Mesenchymal stem cell (in vitro differentiated cells and primary cell): ENCODE results near the gene CYSTM1.

Source experiments
- DNase-seq: peaks from one replicate; pipeline ENCODE4 v3.0.0-alpha.2; 2013
- H2AFZ ChIP-seq: one replicate; pipeline ENCODE4 v1.6.1; 2013; ENCODE audit warnings: low read depth, mild to moderate bottlenecking, control low read depth, inconsistent platforms, low read length, moderate library complexity
- H2AK5ac ChIP-seq: 2 replicates; pipeline ENCODE4 v1.6.1; 2013; ENCODE audit warnings: low read length, moderate library complexity, mild to moderate bottlenecking, inconsistent platforms; ENCODE audit not compliant: severe bottlenecking
- H2BK120ac ChIP-seq: one replicate; pipeline ENCODE4 v1.6.1; 2013; ENCODE audit warnings: low read depth, mild to moderate bottlenecking, inconsistent platforms, low read length, moderate library complexity
- H2BK12ac ChIP-seq, 2 experiments: one replicate each; pipeline ENCODE4 v1.6.1; 2013; ENCODE audit warnings: inconsistent platforms in 2 of 2, low read length in 2 of 2, mild to moderate bottlenecking in 2 of 2, moderate library complexity in 2 of 2, control low read depth in 1 of 2
- H2BK15ac ChIP-seq: one replicate; pipeline ENCODE4 v1.6.1; 2013; ENCODE audit warnings: mild to moderate bottlenecking, low read depth, inconsistent platforms; ENCODE audit not compliant: poor library complexity, severe bottlenecking
- H2BK5ac ChIP-seq: 2 replicates; pipeline ENCODE4 v1.6.1; 2013; ENCODE audit warnings: low read depth, mild to moderate bottlenecking, low read length, control low read depth, inconsistent platforms; ENCODE audit not compliant: poor library complexity, severe bottlenecking
- H3K14ac ChIP-seq, 2 experiments: one replicate each; pipeline ENCODE4 v1.6.1; 2013; ENCODE audit warnings: inconsistent platforms in 2 of 2, low read length in 2 of 2, control low read depth in 1 of 2, mild to moderate bottlenecking in 1 of 2, moderate library complexity in 1 of 2
- H3K18ac ChIP-seq, 2 experiments: one replicate each; pipeline ENCODE4 v1.6.1; 2013; ENCODE audit warnings: inconsistent platforms in 2 of 2, low read length in 2 of 2, control low read depth in 1 of 2, low read depth in 1 of 2, mild to moderate bottlenecking in 1 of 2
- H3K23ac ChIP-seq, 2 experiments: one replicate each; pipeline ENCODE4 v1.6.1; 2013; ENCODE audit warnings: inconsistent platforms in 2 of 2, low read length in 2 of 2, mild to moderate bottlenecking in 2 of 2, moderate library complexity in 2 of 2, control low read depth in 1 of 2
- H3K27ac ChIP-seq: 2 replicates; pipeline ENCODE4 v1.5.1; 2013; ENCODE audit warnings: mild to moderate bottlenecking, moderate library complexity, low read length, control low read depth, inconsistent platforms; ENCODE audit not compliant: poor library complexity, severe bottlenecking
- H3K27me3 ChIP-seq, 2 experiments: 2 replicates each; pipeline versions ENCODE4 v1.6.1 to v1.7.0; 2013; ENCODE audit warnings: low read length in 2 of 2, mild to moderate bottlenecking in 2 of 2, moderate library complexity in 2 of 2, control low read depth in 1 of 2, inconsistent platforms in 1 of 2; ENCODE audit not compliant: control insufficient read depth in 1 of 2, insufficient read depth in 1 of 2
- H3K36me3 ChIP-seq, 2 experiments: 2 replicates each; pipeline versions ENCODE4 v1.6.1 to v1.7.0; 2013; ENCODE audit warnings: low read length in 2 of 2, control low read depth in 1 of 2, inconsistent platforms in 1 of 2, low read depth in 1 of 2, mild to moderate bottlenecking in 1 of 2; ENCODE audit not compliant: insufficient read depth in 2 of 2, control insufficient read depth in 1 of 2
- H3K4ac ChIP-seq, 2 experiments: one replicate each; pipeline ENCODE4 v1.6.1; 2013; ENCODE audit warnings: inconsistent platforms in 2 of 2, low read length in 2 of 2, mild to moderate bottlenecking in 2 of 2, moderate library complexity in 2 of 2, control low read depth in 1 of 2, low read depth in 1 of 2
- H3K4me1 ChIP-seq: 2 replicates; pipeline ENCODE4 v1.6.1; 2013; ENCODE audit warnings: low read depth, low read length, control low read depth; ENCODE audit not compliant: control insufficient read depth, insufficient read depth
- H3K4me2 ChIP-seq: 2 replicates; pipeline ENCODE4 v1.6.1; 2013; ENCODE audit warnings: low read length, mild to moderate bottlenecking, inconsistent platforms; ENCODE audit not compliant: poor library complexity, severe bottlenecking
- H3K4me3 ChIP-seq, 2 experiments: 2 replicates each; pipeline versions ENCODE4 v1.5.1 to v1.7.0; 2013; ENCODE audit warnings: low read length in 2 of 2, mild to moderate bottlenecking in 2 of 2, control low read depth in 1 of 2, low read depth in 1 of 2; ENCODE audit not compliant: insufficient read depth in 1 of 2
- H3K79me1 ChIP-seq: replicated peaks from 2 replicates; pipeline ENCODE4 v1.6.1; 2013; ENCODE audit warnings: mild to moderate bottlenecking, control low read depth, low read length, inconsistent platforms; ENCODE audit not compliant: poor library complexity, severe bottlenecking
- H3K9ac ChIP-seq: 2 replicates; pipeline ENCODE4 v1.7.0; 2013; ENCODE audit warnings: mild to moderate bottlenecking, low read length, moderate library complexity
- H3K9me3 ChIP-seq: 2 replicates; pipeline ENCODE4 v1.7.0; 2013; ENCODE audit warnings: mild to moderate bottlenecking, low read length; ENCODE audit not compliant: control insufficient read depth
- H4K8ac ChIP-seq: one replicate; pipeline ENCODE4 v1.6.1; 2013; ENCODE audit warnings: inconsistent platforms, mild to moderate bottlenecking, low read length, moderate library complexity
- H4K91ac ChIP-seq: one replicate; pipeline ENCODE4 v1.6.1; 2013; ENCODE audit warnings: mild to moderate bottlenecking, low read length, inconsistent platforms
- WGBS: methylation state at CpG from one replicate; pipeline ENCODE4 v1.1.7; 2013; ENCODE audit warnings: mixed read lengths; 5-methylcytosine and 5-hydroxymethylcytosine counted together

CYSTM1 gene

DNA sequence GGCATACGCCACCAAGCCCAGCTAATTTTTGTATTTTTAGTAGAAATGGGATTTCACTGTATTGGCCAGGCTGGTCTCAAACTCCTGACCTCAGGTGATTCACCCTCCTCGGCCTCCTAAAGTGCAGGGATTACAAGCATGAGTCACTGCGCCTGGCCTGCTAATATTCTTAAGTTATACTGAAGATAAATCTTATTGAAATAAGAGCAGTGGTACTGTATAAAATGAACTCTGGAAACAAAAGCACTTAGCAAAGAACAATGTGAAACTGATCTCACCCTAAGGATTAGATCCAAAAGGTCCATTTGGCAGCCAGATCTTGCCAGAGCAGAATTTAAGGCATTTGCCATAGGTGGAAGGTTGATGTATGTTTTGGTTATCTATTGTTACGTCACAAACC lies 27.1 kb downstream of the CYSTM1 start:
- Histone ChIP-seq H3K23ac (no peak overlapping the region), H3K9me3 (no peaks in the 10 kb centered on the region), H2BK12ac (no peak overlapping the region), H3K27ac (no peak overlapping the region), H4K91ac (no peak overlapping the region), H2BK15ac (no peak overlapping the region), H3K14ac (no peak overlapping the region), H3K9ac (no peak overlapping the region), H2AK5ac (no peak overlapping the region), H3K18ac (no peak overlapping the region), H2AFZ (no peak overlapping the region), H3K4me2 (no peak overlapping the region), H3K4me3 (no peak overlapping the region), H2BK5ac (no peak overlapping the region), H3K79me1 (peaks cover 6% of the 10 kb centered on the region), H4K8ac (no peak overlapping the region), H3K4ac (no peak overlapping the region), H3K4me1 (peaks cover under 1% of the 10 kb centered on the region), H2BK120ac (no peak overlapping the region), H3K27me3 (no peaks in the 10 kb centered on the region), H3K36me3 (peaks cover 0 to 36% of the 10 kb centered on the region in 2 experiments)
- no peak for DNase-seq
- WGBS: 60% methylated on average over 2 of the region's 4 CpGs

- Histone ChIP-seq H2BK120ac (no peak overlapping the region), H3K79me1 (peaks cover 6% of the 10 kb centered on the region), H2BK15ac (no peak overlapping the region), H2BK12ac (no peak overlapping the region), H4K8ac (no peak overlapping the region), H3K4ac (no peak overlapping the region), H3K27ac (no peak overlapping the region), H3K4me3 (no peak overlapping the region), H3K9me3 (no peaks in the 10 kb centered on the region), H2AK5ac (no peak overlapping the region), H3K27me3 (no peaks in the 10 kb centered on the region), H3K4me1 (peaks cover 4% of the 10 kb centered on the region), H3K9ac (no peak overlapping the region), H3K14ac (no peak overlapping the region), H2AFZ (no peak overlapping the region), H3K36me3 (peaks cover 0 to 36% of the 10 kb centered on the region in 2 experiments), H3K23ac (no peak overlapping the region), H3K4me2 (no peak overlapping the region), H4K91ac (no peak overlapping the region), H2BK5ac (no peak overlapping the region), H3K18ac (no peak overlapping the region)
- no peak for DNase-seq
- 83% methylated on average over 1 of the region's 2 CpGs for WGBS
Measured at GRCh38 chr5:140202610-140203009, 27.6 kb downstream of the CYSTM1 start.

GRCh38 chr5:140205216-140205615 lies 30.2 kb downstream of the CYSTM1 start:
- Histone ChIP-seq H4K91ac (no peak overlapping the region), H3K79me1 (peaks cover 6% of the 10 kb centered on the region), H3K18ac (no peak overlapping the region), H4K8ac (no peak overlapping the region), H3K23ac (no peak overlapping the region), H2AK5ac (no peak overlapping the region), H3K36me3 (peaks cover 0 to 36% of the 10 kb centered on the region in 2 experiments), H2AFZ (no peak overlapping the region), H2BK12ac (no peak overlapping the region), H2BK5ac (no peak overlapping the region), H3K27ac (no peak overlapping the region), H3K9ac (no peak overlapping the region), H3K4ac (no peak overlapping the region), H3K27me3 (no peaks in the 10 kb centered on the region), H2BK120ac (no peak overlapping the region), H3K9me3 (no peaks in the 10 kb centered on the region), H3K4me2 (no peak overlapping the region), H3K4me1 (peaks cover 4% of the 10 kb centered on the region), H2BK15ac (no peak overlapping the region), H3K14ac (no peak overlapping the region), H3K4me3 (no peak overlapping the region)
- 67% methylated on average over 2 of the region's 2 CpGs for WGBS
- peak; percentile 18 for DNase-seq

DNA sequence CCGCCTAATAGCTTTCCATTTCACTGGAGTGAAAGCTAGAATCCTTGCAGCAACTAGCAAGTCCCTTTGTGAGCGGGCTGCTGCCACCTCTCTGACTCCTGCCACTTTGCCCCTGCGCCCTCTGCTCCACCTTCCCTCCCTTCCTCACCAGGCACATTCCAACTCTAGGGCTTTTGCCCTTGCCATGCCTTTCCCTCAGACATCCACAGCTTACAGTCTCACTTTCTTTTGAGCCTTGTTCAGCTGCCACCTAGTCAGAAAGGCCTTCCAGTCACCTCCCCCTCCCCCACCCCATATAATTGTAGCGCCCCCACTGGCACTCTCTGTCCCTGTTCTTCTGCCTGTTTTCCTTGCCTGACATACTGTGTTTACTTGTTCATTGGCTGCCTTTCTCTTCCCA lies 31.0 kb downstream of the CYSTM1 start:
- Histone ChIP-seq H2BK120ac (no peak overlapping the region), H3K4me2 (no peak overlapping the region), H3K9ac (no peak overlapping the region), H4K91ac (no peak overlapping the region), H3K9me3 (no peaks in the 10 kb centered on the region), H3K4me3 (no peak overlapping the region), H3K27me3 (no peaks in the 10 kb centered on the region), H2AK5ac (no peak overlapping the region), H3K27ac (no peak overlapping the region), H2AFZ (no peak overlapping the region), H2BK12ac (no peak overlapping the region), H2BK15ac (no peak overlapping the region), H3K14ac (no peak overlapping the region), H4K8ac (no peak overlapping the region), H3K23ac (no peak overlapping the region), H3K36me3 (peaks cover 0 to 34% of the 10 kb centered on the region in 2 experiments), H3K4ac (no peak overlapping the region), H2BK5ac (no peak overlapping the region), H3K18ac (no peak overlapping the region), H3K4me1 (peaks cover 4% of the 10 kb centered on the region), H3K79me1 (peaks cover 6% of the 10 kb centered on the region)
- DNase-seq: no peak
- WGBS: 76% methylated on average over 4 of the region's 4 CpGs
